HG02588 (cell line): Measurements from ENCODE around the gene ACOX1.
A peak's percentile ranks its signal among the peaks of the same experiment; 100 is the strongest.

Experiments used
- ATAC-seq: cut with Tn5 transposase; IDR thresholded peaks from one replicate; pipeline ENCODE4 v1.9.1; 2021; ENCODE audit warnings: mild to moderate bottlenecking, moderate library complexity; ENCODE audit not compliant: unreplicated experiment

ACOX1 gene

DNA sequence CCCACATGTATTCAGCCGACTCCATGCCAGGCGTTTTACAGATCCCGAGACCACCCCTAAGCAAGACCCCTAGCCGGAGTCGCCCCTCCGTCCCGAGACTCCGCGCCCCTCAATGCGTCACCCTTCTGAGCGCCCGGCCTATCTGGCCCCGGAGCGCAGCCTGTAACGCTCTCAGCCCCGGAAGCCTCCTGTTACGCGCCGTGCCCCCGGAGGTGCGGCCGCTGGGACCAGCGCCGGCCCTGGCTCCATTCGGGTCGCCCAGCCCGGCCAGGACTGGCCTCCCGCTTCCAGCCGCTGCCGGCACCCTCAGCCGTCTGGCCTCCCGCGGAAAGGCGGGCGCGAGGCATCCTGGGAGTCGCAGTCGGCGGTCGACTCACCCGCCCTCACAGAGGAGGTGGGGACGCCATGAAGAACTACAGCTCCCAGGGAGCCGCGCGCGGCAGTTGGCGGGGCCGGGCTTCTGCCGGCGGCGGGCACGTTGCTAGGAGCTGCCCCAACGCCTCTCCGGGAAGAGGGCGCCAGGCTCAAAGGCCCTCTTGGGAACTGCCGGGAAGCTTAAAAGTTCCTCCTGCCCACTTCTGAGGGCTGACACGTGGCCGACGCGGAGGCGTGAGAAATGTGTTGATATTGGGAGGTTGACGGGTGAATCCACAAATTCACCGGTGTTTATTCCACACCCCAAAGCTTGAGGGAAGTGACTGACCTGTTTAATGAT is 38.1 kb downstream of the ACOX1 start, which contains the start of gene FBF1:
Gene FBF1 (minus strand): TSS at position 316 of the 715 bp plus-strand sequence. CDS start 2,893 bp downstream, outside the sequence.
- peak; percentile 95 for ATAC-seq

DNA sequence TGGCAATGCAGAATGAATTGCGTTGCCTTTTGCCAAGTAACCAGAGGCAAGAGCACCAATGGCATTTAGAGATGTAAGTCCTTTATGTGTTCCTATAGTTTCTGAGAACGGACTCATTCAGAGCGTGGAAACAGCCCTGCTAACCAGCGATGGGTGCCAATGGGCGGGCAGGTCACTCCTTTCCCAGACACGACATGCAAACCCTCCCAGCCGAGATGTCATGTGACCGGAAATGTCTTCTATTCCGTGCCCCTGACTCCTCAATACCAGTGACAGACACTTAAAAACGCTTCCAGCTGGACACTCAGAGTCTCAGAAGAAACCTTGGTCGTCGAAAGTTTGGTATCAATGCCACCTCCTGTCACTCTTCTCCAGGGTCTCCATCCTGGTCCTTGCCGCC is 41.3 kb downstream of the ACOX1 start:
- no peak for ATAC-seq

DNA sequence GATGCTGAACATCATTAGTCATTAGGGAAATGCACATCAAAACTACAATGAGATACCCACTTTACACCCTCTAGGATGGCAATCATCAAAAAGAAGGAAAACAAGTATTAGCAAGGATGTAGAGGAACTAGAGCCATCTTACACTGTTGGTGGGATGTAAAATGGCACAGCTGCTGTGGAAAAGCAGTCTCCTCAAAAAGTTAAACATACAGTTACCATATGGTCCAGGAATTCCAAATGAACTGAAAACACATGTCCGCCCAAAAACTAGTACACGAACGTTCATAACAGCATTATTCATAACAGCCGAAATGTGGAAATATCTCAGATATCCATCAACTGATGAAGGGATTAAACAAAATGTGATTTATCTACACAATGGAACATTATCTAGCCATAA is 45.2 kb downstream of the ACOX1 start:
- no peak for ATAC-seq

DNA sequence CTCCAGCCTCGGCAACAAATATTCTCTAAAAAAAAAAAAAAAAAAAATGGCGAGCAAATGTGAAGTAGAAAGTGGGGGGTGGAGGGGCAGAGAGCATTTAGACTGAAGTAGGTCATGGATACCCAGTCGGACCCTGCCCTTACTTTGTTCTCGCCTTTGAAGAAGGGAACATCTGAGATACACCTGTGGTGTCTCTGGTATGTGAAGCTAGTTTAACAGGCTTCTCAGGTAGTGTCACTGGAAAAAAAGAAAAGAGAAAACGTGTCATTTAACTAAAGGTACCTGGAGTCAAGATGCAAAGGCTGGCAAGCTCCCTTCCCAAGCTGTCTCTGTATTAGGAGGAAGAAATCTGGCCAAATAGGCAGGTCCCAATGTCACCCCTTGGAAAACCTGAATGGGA is 46.1 kb downstream of the ACOX1 start:
- ATAC-seq: no peak

DNA sequence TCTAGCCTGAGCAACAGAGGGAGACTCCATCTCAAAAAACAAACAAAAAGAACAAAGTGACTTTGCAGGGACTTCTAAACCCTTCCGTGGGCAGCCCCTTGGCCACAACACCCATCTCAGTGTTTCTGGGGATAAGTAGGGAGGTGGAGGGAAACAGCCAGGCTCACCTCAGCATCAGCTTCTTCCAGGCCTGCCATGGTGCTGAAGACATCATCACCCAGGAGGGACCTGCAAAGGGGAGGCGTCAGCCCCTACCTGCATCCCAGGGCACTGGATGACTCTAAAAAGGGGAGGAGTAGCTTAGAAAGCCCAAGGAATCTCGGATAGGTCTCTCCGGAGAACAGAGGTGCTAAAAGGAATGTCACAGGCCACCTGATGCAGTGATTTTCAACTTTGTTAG is 47.9 kb downstream of the ACOX1 start:
- ATAC-seq: no peak

DNA sequence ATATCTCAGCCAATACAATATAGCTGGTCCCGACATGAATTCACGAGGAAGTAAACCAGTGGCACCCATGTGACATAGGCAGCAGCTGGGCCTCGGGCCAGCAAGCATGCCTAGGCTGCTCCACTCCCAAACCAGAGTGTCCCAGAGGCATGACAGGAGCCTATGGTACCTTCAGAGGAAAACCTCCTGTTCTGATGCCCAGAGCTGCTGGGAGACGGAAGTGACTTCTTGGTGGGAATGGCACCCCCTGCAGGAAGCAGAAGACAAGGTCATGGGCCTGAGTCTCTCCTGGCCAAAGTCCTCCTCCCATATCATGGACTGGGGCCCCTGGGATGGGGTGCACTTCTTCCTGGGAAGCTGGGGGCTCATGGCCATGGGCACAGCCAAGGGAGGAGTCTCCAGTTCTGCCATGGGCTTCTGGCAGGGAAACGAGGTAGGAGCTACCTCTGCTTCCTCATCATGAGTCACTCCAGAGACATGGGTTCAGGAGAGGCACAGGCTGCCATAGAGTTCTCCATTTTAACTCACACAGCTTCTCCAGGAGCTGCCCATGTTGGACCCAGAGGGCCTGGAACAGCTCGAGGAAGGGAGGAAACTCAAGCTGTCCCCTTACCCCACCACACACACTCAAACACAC is 51.6 kb downstream of the ACOX1 start:
- no peak for ATAC-seq

DNA sequence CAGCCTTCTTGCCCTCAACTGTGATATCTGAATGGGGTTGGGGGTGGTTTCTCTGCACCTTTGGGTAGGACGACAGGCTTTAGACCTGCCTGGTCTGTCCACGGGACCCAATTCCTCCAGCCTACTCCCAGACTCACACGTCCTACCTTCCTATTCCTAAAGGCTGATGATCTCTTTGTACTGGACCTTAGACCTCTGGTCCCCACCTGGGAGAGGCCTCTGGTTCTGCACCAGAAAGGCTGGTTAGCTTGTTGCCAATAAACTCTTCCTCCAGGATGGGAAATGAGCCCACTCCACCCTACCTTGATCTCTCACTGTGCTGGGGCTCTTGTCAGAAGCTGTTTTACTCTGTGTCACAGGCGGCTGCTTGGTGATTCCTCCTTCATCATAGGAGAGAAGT is 52.5 kb downstream of the ACOX1 start:
- ATAC-seq: no peak

DNA sequence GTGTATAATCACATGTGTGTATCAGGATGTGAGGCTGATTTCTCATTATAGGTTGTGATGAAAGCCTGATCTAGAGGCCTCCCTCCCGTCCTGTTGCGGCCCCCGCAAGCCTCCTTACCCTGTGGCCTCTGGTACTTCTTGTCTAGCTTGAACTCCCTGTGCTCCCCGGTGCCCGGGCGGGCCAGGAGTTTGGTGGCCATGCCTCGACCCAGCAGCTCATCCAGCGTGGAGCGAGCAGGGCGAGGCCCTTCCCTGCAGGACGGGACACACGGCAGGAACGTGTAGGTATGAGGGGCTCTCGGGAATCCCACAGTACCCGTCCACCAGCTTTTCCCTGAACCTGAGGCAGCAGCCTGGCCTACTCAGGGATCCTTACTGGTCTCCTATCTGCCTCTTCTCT is 53.1 kb downstream of the ACOX1 start:
- ATAC-seq: no peak

DNA sequence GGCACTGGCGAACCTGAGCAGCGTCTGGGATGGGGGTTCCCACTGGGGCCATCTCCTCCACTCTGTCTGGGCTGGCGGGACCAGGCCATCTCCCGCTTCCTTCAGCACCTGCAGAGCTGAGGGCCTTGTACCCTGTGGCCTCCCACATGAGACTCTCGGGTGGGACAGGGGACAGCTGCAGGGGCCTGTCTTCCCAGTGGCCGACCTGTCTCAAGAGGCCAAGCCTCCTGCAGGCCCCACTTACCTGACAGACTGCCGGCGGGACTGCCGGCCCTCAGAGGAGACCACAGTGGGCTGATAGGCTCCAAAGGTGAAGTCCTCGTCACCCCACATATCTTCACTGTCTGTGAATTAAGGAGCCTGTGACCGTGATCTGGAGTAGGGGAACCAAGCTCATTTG is 53.9 kb downstream of the ACOX1 start:
- ATAC-seq: no peak

DNA sequence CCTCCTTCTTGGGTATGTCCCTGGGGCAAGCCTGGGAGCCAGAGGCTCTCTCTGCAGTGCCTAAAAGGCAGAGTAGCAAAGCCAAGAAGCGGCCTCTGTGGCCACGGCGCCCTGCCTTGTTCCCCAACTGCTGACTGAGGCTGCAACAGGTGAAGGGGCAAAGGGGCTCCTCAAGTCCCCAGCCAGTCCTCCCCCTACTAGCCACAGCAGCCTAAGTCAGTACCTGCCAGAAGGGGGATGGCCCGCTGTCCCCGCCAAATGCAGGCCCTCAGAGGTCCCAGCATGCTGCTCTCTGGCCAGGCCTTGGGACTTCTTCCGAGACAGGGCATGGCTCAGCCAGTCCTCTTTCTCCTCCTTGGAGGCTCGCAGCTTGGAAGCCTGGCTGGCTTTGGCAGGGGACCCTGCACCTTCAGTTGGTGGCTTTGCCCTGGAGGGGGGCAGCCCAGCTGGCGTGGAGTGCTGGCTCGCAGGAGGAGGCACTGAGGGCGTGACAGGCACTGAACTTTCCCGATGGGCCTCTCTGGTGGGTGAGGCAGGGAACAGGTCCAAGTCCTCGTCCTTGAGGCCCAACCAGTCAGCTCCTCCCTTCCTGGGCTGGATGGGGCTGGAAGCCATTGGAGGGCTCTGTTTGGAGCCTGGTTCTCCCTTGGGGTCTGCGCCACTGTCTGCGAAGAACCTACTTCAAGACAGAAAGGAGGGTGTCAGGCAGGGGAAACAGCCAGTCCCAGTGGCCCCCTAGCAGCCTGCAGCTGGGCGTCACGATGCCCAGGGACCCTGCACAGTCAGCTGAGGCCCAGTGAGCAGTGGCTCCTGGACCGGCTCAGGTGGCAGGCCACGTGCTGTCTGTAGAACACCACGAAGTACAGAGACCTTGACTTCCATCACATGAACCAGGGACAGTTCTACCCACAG is 55.7 kb downstream of the ACOX1 start:
- no peak for ATAC-seq

DNA sequence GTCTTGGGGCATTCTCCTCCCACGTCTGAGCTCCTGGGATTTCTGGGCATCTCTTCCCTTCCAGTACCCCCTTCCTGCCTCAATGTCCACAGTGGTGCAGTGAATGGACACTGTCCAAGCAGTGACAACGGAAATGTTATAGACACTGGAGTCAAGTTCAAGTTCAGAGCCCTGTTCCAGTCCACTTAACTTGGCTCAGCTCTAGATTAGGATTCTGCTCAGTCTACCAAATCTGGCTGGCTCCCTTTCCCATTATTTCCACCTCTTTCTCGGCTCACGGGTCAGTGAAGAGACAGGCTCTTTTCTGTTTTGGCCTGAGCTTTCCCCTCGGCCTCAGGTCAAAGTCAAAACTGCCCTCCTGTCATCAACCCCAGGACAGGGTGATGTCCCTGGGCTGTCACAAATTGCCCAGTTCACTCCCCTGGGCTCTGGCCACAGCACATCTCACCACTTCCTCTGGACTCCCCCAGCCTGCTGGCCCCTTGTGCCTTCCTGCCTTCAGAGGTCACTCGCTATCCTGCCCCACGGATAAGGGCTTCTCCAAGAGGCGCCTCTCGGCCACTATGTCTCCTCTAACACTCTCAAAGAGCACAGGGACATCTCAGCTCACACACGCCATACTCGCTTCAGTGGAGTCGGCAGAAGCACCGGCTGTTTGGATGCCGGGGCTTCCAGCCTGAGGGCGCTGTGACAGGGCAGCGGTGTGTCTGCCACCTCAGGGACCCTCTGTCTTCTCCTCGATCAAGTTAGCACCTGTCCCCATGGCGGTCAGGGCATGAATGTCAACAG is 56.6 kb downstream of the ACOX1 start:
- no peak for ATAC-seq

DNA sequence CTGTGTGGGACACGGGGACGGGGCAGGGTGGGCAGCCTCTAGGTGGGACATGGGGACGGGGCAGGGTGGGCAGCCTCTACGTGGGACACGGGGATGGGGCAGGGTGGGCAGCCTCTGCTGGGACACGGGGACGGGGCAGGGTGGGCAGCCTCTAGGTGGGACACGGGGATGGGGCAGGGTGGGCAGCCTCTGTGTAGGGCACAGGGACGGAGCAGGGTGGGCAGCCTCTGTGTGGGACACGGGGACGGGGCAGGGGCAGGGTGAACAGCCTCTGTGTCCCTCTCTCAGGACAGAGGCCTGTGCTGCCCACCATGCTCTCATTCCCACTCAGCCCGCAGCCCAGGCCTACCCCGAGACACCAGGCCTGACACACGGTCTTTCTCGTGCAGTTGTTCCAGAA is 57.4 kb downstream of the ACOX1 start:
- no peak for ATAC-seq

DNA sequence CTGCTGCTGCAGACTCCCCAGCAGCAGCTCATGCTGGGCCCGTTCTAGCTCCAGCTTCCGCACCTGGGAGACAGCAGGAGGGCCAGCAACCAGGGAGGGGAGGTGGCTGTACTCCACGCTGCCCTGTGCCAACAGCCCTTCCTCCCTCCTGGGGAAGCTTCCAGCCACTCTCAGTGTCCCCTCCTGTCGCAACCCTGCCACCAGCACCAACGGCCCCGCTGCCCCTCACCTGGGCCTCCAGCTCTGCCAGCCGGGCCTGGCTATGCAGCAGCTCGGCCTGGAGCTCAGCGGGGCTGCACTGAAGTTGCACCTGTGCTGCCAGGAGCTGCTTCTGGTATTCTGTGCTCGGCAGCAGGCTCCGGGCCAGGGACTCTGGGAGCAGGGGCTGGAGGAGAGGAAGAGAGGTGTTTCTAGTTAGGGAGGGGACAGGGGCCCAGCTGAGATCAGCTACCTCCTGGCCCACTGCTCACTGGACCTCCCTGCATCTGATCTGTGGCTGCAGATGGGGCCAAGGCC is 58.9 kb downstream of the ACOX1 start:
- no peak for ATAC-seq

DNA sequence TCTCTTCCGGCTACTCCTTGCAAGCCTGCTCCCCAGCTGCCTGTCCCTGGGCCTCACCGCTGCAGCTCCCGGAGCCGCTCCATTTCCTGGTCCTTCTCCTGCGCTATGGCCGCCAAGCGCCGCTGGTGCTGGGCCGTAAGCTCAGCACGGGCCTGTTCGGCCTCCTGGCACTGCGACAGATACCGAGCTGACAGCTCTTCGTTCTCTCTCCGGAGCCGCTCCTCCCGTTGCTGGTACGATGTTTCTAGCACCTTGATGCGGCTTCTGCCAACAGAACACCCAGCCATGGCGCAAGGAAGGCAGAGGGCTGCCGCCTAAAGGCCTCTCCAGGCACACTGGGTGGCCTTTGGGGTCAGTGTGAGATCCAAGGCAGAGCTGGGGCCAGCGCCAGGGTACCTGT is 59.4 kb downstream of the ACOX1 start:
- no peak for ATAC-seq

DNA sequence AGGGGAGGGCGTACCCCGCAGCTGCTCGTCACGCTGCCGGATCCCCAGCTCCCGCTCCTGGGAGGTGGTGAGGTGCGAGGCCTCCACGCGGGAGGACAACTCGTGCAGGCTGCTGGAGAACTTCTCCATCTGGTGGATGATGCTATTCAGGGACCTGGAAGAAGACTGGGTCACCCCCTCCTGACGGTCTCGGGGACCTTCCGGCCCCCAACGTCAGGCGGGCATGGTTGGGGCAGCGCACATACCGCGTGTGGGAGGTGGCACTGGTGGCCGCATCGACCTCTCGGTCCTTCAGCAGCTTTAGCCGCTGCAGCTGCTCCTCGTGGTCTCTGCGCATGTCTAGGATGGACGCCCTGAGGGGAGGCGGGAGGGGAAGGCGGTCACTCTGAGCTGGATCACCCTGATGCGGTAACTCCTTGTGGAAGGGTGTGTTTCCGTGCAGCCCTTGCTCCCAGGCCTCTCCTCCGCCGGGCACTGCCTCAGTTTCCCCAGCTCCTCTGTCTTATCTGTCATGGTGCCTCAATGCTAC is 61.0 kb downstream of the ACOX1 start:
- no peak for ATAC-seq

DNA sequence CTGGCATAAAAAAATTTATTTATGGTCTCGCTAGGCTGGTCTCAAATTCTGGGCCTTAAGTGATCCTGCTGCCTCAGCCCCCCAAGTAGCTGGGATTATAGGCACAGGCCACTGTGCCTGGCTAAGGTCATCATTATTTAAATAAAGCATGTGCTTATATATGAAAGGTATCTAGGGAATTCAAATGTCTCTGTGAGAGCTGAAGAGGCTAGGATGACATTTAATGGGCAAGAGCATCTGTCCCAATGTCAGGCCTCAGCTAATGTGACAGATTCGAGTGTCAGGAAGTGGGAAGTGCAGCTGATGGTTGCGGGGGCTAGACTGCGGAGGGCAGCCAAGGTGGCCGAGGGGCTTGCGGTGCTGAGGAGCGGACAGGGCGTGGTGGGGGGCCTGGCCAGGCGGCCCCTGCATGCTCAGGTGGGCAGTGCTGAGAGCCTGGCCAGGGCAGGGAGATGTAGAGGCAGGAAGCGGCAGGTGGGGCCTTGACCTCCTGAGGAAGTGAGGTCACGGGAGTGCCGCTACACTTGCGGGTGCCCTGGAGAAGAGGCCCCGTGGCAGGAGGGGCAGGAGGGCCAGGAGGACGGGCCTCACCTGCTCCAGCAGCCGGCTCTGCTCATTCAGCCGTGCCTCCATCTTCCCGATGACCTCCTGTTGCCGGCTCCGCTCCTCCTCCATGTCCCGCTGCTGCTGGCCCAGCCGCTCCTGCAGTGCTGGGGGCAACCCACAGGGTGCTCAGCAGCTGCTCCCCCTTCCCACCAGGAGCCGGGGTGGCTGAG is 61.6 kb downstream of the ACOX1 start:
- no peak for ATAC-seq

DNA sequence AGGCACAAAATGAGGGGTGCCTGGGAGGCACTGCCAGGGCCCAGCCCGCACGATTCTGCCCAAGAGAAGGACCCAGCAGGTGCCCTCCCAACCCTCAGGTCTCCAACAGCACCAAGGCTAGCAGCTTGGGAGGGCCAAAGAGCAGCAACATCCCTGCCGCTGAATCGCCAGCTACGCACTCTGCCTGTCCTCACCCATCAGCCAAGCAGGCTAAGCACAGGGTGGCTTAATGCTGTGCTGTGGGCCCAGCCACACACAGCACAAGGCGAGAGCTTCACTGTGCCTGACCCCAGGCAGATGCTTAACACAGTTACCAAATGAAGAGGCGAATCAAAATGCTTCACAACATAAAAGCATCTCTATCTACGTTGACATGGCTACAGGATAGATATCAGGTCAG is 63.7 kb downstream of the ACOX1 start:
- ATAC-seq: no peak

DNA sequence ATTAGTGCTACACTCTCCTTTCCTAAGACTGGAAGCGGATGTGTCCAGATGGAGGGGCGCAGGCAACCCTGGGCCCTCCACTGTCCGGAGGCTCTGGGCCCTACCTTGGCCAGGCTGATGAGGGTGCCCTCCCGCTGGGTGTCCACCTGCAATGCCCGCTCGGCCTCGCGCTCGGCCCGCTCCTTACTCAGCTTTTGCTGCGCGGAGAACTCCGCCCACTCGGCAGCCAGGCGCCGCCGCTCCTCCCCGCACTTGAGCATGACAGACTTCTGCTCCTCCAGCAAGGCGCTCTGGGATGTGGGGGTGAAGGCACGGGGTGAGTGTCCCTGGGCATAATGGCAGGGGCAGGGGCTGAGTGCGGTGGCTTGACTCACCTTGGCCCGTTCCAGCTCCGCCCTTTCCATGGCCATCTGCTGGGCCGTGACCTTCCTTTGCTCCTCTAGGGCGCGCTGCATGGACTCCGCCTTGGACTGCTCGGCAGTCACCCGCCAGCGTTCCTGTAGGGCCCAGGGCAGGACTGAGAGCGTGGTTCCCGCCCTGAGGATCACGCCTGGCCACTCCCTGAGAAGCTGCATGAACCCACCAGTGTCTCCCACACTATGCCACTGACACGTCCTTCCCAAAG is 64.2 kb downstream of the ACOX1 start:
- no peak for ATAC-seq

DNA sequence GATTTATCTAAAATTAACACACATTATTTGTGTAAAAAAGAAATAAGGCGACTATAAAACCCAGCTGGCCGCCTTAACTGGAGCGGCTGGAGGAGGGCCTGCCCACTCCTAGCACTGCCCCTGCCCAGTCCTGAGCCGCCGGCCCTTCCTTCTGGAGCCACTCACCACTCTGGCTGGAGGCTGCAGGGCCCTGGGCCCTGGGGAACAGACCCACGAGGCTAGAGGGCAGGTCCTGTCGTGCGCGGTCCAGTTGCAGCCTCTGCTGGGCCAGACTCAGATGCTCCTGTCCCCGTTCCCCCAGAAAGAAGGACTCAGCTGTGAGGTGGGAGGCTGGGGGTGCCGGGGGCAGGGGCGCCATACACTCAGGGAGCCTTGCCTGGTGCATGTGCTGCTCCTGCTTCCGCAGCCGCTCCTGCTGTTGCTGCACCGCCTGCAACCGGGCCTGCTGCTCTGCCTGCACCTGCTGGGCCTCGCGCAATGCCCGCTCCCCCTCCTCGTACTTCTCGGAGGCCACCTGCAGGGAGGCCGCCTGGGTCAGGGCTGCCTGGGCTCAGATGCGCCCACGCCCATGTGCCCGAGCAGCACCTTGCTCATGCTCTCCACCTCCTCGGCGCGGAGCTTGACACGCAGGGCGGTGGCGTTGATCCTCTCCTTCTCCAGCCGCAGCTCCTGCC is 65.3 kb downstream of the ACOX1 start:
- ATAC-seq: no peak
